GM12801 (cell line): ENCODE measurements around the gene FAAP20.

Source experiments
- CTCF ChIP-seq: IDR thresholded peaks from one replicate; pipeline ENCODE4 v1.5.1; 2011; ENCODE audit warnings: control low read depth; ENCODE audit not compliant: insufficient read length; ENCODE audit errors: extremely low read depth

FAAP20 gene

GRCh38 chr1:2154022-2154421, 40.5 kb downstream of the FAAP20 start:
- no peak for TF ChIP-seq CTCF

- TF ChIP-seq CTCF = no peak
These were observed 41.6 kb downstream of the FAAP20 start for GRCh38 chr1:2152954-2153353.

- no peak for TF ChIP-seq CTCF
These were observed 42.7 kb downstream of the FAAP20 start for GRCh38 chr1:2151911-2152310.

- no peak for TF ChIP-seq CTCF
These were observed 43.3 kb downstream of the FAAP20 start for GRCh38 chr1:2151252-2151651.

GRCh38 chr1:2150801-2151200, 43.8 kb downstream of the FAAP20 start:
- TF ChIP-seq CTCF = no peak

GRCh38 chr1:2148691-2149090, 45.9 kb downstream of the FAAP20 start:
- no peak for TF ChIP-seq CTCF

- TF ChIP-seq CTCF = no peak
These were observed 47.6 kb downstream of the FAAP20 start for GRCh38 chr1:2146836-2147517.
